WTC11 (cell line): ENCODE data around the gene MUC2.

Experiments
- KAT7 ChIP-seq: sonication (generic); formaldehyde crosslinking; IDR thresholded peaks from 2 replicates; pipeline ENCODE4 v1.8.1; 2023; ENCODE audit warnings: missing genetic modification reagents, mild to moderate bottlenecking, borderline replicate concordance
- TF ChIP-seq, protein P1 (sequence below): fragments of 200-600 bp; IDR thresholded peaks from 2 replicates; pipeline ENCODE4 v1.8.0; 2022; ENCODE audit warnings: antibody characterized with exemption
- TF ChIP-seq, protein P2 (sequence below): sonication (generic); formaldehyde crosslinking; IDR thresholded peaks from 2 replicates; pipeline ENCODE4 v1.8.0; 2022; ENCODE audit warnings: mild to moderate bottlenecking, missing genetic modification reagents

DNA sequence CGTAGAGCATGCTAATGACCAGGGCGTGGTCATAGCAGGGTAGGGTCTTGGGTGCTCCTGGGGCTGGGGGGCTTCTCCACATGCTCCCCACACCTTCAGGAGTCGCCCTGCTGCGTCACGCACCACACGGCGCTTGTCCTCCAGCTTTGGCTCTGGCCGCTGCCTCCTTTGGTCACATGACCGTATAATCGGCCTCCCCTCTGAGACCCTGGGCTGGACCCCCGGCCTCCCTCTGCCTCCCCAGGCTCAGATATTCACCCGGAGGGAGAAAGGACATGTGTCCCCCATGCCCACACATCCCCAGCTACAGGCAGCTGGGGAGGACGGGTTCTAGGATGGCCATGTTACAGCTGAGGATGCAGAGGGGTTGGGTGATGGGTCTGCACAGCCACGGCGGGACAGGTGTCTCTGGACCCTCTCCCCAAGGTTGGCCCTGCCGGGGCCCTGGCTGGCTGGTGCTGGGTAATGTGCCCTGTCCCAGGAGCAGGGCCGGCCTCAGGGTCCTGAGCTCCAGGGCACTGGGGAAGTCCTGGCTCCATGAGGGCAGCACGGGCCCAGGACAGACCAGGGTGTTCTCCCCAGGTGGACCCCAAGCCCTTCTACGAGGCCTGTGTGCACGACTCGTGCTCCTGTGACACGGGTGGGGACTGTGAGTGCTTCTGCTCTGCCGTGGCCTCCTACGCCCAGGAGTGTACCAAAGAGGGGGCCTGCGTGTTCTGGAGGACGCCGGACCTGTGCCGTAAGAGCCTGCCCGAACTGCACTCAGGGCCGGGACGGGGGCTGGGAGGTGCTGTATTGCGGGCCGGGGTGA lies 14.5 kb downstream of the MUC2 start:
- TF ChIP-seq, protein P1, sequence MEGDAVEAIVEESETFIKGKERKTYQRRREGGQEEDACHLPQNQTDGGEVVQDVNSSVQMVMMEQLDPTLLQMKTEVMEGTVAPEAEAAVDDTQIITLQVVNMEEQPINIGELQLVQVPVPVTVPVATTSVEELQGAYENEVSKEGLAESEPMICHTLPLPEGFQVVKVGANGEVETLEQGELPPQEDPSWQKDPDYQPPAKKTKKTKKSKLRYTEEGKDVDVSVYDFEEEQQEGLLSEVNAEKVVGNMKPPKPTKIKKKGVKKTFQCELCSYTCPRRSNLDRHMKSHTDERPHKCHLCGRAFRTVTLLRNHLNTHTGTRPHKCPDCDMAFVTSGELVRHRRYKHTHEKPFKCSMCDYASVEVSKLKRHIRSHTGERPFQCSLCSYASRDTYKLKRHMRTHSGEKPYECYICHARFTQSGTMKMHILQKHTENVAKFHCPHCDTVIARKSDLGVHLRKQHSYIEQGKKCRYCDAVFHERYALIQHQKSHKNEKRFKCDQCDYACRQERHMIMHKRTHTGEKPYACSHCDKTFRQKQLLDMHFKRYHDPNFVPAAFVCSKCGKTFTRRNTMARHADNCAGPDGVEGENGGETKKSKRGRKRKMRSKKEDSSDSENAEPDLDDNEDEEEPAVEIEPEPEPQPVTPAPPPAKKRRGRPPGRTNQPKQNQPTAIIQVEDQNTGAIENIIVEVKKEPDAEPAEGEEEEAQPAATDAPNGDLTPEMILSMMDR: no peak
- TF ChIP-seq, protein P2, sequence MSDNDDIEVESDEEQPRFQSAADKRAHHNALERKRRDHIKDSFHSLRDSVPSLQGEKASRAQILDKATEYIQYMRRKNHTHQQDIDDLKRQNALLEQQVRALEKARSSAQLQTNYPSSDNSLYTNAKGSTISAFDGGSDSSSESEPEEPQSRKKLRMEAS (CRISPR knock-in tag): no peak
- TF ChIP-seq KAT7 (CRISPR knock-in tag): no peak
